ENCODE data around the gene TCEANC.

DNA sequence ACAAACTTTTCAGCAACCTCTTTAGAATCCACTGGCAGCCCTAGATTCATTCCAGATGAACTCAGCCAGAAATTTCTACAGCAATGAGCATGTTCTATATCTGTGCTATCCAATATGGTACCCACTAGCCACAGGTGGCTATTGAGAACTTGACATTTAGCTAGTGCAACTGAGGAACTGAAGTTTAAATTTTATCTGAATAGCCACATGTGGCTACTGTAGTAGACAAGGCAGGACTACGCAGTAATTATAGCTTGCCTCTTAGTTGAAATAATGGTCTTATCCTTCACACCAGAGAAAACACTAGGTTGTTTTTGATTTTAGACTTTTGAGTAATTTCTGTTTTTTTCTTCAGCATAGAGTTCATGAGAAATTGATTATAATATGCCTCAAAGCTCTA is 2.6 kb upstream of the TCEANC start:
- TF ChIP-seq CHD1 (IDR thresholded peaks at IDR 0.05; ENCODE audit: low read depth, low read length) (no peak), RAD21 (IDR thresholded peaks at IDR 0.05; ENCODE audit: low read length) (no peak), RCOR1 (IDR thresholded peaks at IDR 0.05; ENCODE audit: insufficient replicate concordance, low read length) (no peak), NFE2L2 (IDR thresholded peaks at IDR 0.05; ENCODE audit: low read depth, low read length) (no peak), POLR2A (IDR thresholded peaks at IDR 0.05; ENCODE audit: low read depth, low read length) (no peak), SMC3 (IDR thresholded peaks at IDR 0.05; ENCODE audit: low read depth, low read length) (no peak), BHLHE40 (IDR thresholded peaks at IDR 0.05; ENCODE audit: low read depth, low read length) (no peak), RFX5 (IDR thresholded peaks at IDR 0.05; ENCODE audit: low read depth, low read length) (no peak), MXI1 (IDR thresholded peaks at IDR 0.05; ENCODE audit: borderline replicate concordance, low read depth, low read length) (no peak), MAFK (IDR thresholded peaks at IDR 0.05; ENCODE audit: low read depth, low read length) (no peak), CEBPB (IDR thresholded peaks at IDR 0.05; ENCODE audit: low read depth, low read length) (no peak)
- TF ChIP-seq, protein P1, sequence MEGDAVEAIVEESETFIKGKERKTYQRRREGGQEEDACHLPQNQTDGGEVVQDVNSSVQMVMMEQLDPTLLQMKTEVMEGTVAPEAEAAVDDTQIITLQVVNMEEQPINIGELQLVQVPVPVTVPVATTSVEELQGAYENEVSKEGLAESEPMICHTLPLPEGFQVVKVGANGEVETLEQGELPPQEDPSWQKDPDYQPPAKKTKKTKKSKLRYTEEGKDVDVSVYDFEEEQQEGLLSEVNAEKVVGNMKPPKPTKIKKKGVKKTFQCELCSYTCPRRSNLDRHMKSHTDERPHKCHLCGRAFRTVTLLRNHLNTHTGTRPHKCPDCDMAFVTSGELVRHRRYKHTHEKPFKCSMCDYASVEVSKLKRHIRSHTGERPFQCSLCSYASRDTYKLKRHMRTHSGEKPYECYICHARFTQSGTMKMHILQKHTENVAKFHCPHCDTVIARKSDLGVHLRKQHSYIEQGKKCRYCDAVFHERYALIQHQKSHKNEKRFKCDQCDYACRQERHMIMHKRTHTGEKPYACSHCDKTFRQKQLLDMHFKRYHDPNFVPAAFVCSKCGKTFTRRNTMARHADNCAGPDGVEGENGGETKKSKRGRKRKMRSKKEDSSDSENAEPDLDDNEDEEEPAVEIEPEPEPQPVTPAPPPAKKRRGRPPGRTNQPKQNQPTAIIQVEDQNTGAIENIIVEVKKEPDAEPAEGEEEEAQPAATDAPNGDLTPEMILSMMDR (conservative IDR thresholded peaks at IDR 0.05; ENCODE audit: low read depth, low read length) = no peak
- TF ChIP-seq, protein P2, sequence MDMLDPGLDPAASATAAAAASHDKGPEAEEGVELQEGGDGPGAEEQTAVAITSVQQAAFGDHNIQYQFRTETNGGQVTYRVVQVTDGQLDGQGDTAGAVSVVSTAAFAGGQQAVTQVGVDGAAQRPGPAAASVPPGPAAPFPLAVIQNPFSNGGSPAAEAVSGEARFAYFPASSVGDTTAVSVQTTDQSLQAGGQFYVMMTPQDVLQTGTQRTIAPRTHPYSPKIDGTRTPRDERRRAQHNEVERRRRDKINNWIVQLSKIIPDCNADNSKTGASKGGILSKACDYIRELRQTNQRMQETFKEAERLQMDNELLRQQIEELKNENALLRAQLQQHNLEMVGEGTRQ (IDR thresholded peaks at IDR 0.05; ENCODE audit: low read depth, low read length) = no peak
